Small intestine (tissue), 7 donors: ENCODE results near the gene BRI3BP. TPM values are rescaled to one million over a fixed set of nuclear protein-coding genes. Genes with fewer than 3 reads are reported as not detected.

Experiments
- DNase-seq, 2 donors: peaks; one replicate each; pipeline versions ENCODE4 v3.0.0 to v3.0.0-alpha.2; 2013
- FAIRE-seq: peaks from 2 replicates; lab custom pipeline; 2012; peaks lifted over from hg19 to GRCh38; lab: Jason Lieb, UNC
- H3K27ac ChIP-seq, 3 donors: one replicate each; pipeline ENCODE4 v1.5.1; 2013; ENCODE audit warnings: low read length in 2 of 3, mild to moderate bottlenecking in 2 of 3, control low read depth in 1 of 3, inconsistent platforms in 1 of 3, low read depth in 1 of 3, moderate library complexity in 1 of 3
- H3K27me3 ChIP-seq, 3 donors: one replicate each; pipeline ENCODE4 v1.6.1; 2013; ENCODE audit warnings: low read length in 3 of 3, inconsistent platforms in 1 of 3; ENCODE audit not compliant: control insufficient read depth in 3 of 3, insufficient read depth in 3 of 3
- H3K36me3 ChIP-seq, 3 donors: one replicate each; pipeline ENCODE4 v1.6.1; 2013; ENCODE audit warnings: low read length in 3 of 3, inconsistent platforms in 1 of 3, low read depth in 1 of 3, mild to moderate bottlenecking in 1 of 3, moderate library complexity in 1 of 3; ENCODE audit not compliant: control insufficient read depth in 3 of 3, insufficient read depth in 2 of 3
- H3K4me1 ChIP-seq, 3 donors: one replicate each; pipeline ENCODE4 v1.6.1; 2013; ENCODE audit warnings: low read length in 2 of 3, inconsistent platforms in 1 of 3, low read depth in 1 of 3, mild to moderate bottlenecking in 1 of 3, moderate library complexity in 1 of 3; ENCODE audit not compliant: control insufficient read depth in 3 of 3, insufficient read depth in 2 of 3
- H3K4me3 ChIP-seq, 3 donors: one replicate each; pipeline ENCODE4 v1.5.1; 2013; ENCODE audit warnings: low read length in 3 of 3, control low read depth in 1 of 3, inconsistent platforms in 1 of 3, low read depth in 1 of 3, mild to moderate bottlenecking in 1 of 3, moderate library complexity in 1 of 3
- H3K9me3 ChIP-seq, 2 donors: one replicate each; pipeline ENCODE4 v1.6.1; 2013; ENCODE audit warnings: low read depth in 1 of 2, low read length in 1 of 2; ENCODE audit not compliant: control insufficient read depth in 2 of 2, insufficient read depth in 1 of 2
- WGBS, 3 donors: extraction: QIAGEN DNeasy Blood & Tissue Kit; methylation state at CpG; one replicate each; pipeline ENCODE4 v1.1.7; 2013; 5-methylcytosine and 5-hydroxymethylcytosine counted together
- polyA plus RNA-seq, 4 donors: library from polyadenylated mRNA; stranded (reverse) in 3 of 4; unstranded in 1 of 4; fragments of 200-250 nt in 3 of 4; fragments of 120-200 nt in 1 of 4; gene quantifications; one replicate each; pipeline versions ENCODE4 v1.2.1 to v1.2.3, GENCODE V29; 2013
- donor health status: healthy with polysubstance abuse.
- donor health status: control.
- donor health status: control.
- donor health status: Bipolar disorder and iron deficiency.
- donor health status: healthy.

Gene BRI3BP
- polyA plus RNA-seq, 4 donors: 7.0 to 31.8 (median 19.0) TPM

GRCh38 chr12:125017801-125018200 is 24.4 kb downstream of the BRI3BP start:
- DNase-seq (no peak), FAIRE-seq (no peak)
- Histone ChIP-seq H3K27me3 (no peaks in the 10 kb centered on the region), H3K36me3 (peaks cover 0 to 52% (median 15%) of the 10 kb centered on the region in 3 donors), H3K9me3 (no peaks in the 10 kb centered on the region), H3K4me1 (no peaks in the 10 kb centered on the region), H3K27ac (no peak overlapping the region), H3K4me3 (no peak overlapping the region)
- WGBS, 3 donors: 93 to 100% (median 94%) methylated on average over 9 of the region's 9 CpGs

- H3K36me3 ChIP-seq: peaks cover 0 to 50% (median 15%) of the 10 kb centered on the region in 3 donors
- no peak for DNase-seq
- 95 to 97% (median 96%) methylated on average over 11 of the region's 11 CpGs for WGBS, 3 donors
- no peaks in the 10 kb centered on the region for H3K4me1 ChIP-seq
- no peak overlapping the region for H3K27ac ChIP-seq
- FAIRE-seq: no peak
- H3K4me3 ChIP-seq: no peak overlapping the region
- no peaks in the 10 kb centered on the region for H3K27me3 ChIP-seq
- H3K9me3 ChIP-seq: peaks cover 0 to 5% of the 10 kb centered on the region in 2 donors
Measured at GRCh38 chr12:125018356-125018755, 24.9 kb downstream of the BRI3BP start.

DNA sequence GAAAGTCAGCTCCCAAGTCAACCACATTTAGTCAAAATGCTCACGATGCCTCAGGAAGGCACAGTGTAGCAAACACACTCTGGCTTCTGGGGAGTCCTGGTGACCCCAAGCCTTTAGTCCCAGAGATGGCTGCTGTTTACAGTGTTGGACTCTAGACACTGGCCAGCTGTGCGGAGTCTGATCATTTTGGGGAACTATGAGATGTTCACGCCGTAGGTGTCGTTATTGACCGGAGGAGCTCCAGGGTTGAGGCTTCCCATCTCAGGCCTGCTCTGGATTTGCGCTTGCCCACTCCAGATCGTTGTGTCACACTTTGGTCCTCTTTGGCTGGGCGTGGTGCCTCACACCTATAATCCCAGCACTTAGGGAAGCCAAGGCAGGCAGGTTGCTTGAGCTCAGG is 27.7 kb downstream of the BRI3BP start:
- Histone ChIP-seq H3K9me3 (peaks cover 0 to 6% of the 10 kb centered on the region in 2 donors), H3K27me3 (no peaks in the 10 kb centered on the region), H3K36me3 (peaks cover 0 to 31% (median 7%) of the 10 kb centered on the region in 3 donors), H3K4me1 (no peaks in the 10 kb centered on the region), H3K27ac (no peak overlapping the region), H3K4me3 (no peak overlapping the region)
- no peak for DNase-seq
- 92 to 97% (median 95%) methylated on average over 9 of the region's 9 CpGs for WGBS, 3 donors
- FAIRE-seq: no peak

- DNase-seq: no peak
- no peaks in the 10 kb centered on the region for H3K27me3 ChIP-seq
Measured at GRCh38 chr12:125021771-125022170, 28.3 kb downstream of the BRI3BP start.

GRCh38 chr12:125023065-125023464 is 29.6 kb downstream of the BRI3BP start:
- peaks cover 0 to 28% (median 5%) of the 10 kb centered on the region in 3 donors for H3K36me3 ChIP-seq
- no peak overlapping the region for H3K4me3 ChIP-seq
- 97 to 100% (median 98%) methylated on average over 2 of the region's 2 CpGs for WGBS, 3 donors
- FAIRE-seq (no peak), DNase-seq (no peak)
- H3K9me3 ChIP-seq: peaks cover 0 to 6% of the 10 kb centered on the region in 2 donors
- H3K27me3 ChIP-seq: no peaks in the 10 kb centered on the region
- H3K27ac ChIP-seq: no peak overlapping the region
- H3K4me1 ChIP-seq: no peaks in the 10 kb centered on the region

More at GRCh38 chr12:125021771-125022170, 28.3 kb downstream of the BRI3BP start:
- no peak for FAIRE-seq
- 76 to 91% (median 83%) methylated on average over 5 of the region's 5 CpGs for WGBS, 3 donors
- no peak overlapping the region for H3K4me3 ChIP-seq
- peaks cover 0 to 33% (median 7%) of the 10 kb centered on the region in 3 donors for H3K36me3 ChIP-seq
- H3K27ac ChIP-seq: no peak overlapping the region
- H3K4me1 ChIP-seq: no peaks in the 10 kb centered on the region
- H3K9me3 ChIP-seq: peaks cover 0 to 6% of the 10 kb centered on the region in 2 donors

- WGBS, 3 donors: 94 to 95% (median 94%) methylated on average over 43 of the region's 43 CpGs
- FAIRE-seq (no peak), DNase-seq (no peak)
- Histone ChIP-seq H3K9me3 (peaks cover 0 to 6% of the 10 kb centered on the region in 2 donors), H3K4me1 (no peaks in the 10 kb centered on the region), H3K4me3 (no peak overlapping the region), H3K27ac (no peak overlapping the region), H3K27me3 (no peaks in the 10 kb centered on the region), H3K36me3 (peaks cover 0 to 24% (median 5%) of the 10 kb centered on the region in 3 donors)
Measured at GRCh38 chr12:125024949-125025563, 31.6 kb downstream of the BRI3BP start.

- no peaks in the 10 kb centered on the region for H3K27me3 ChIP-seq
- peaks cover 0 to 24% (median 5%) of the 10 kb centered on the region in 3 donors for H3K36me3 ChIP-seq
- DNase-seq (no peak), FAIRE-seq (no peak)
- H3K9me3 ChIP-seq: peaks cover 0 to 6% of the 10 kb centered on the region in 2 donors
- no peaks in the 10 kb centered on the region for H3K4me1 ChIP-seq
- no peak overlapping the region for H3K27ac ChIP-seq
- H3K4me3 ChIP-seq: no peak overlapping the region
- WGBS, 3 donors: 90 to 93% (median 93%) methylated on average over 9 of the region's 9 CpGs
Measured at GRCh38 chr12:125025606-125026235, 32.3 kb downstream of the BRI3BP start.

DNA sequence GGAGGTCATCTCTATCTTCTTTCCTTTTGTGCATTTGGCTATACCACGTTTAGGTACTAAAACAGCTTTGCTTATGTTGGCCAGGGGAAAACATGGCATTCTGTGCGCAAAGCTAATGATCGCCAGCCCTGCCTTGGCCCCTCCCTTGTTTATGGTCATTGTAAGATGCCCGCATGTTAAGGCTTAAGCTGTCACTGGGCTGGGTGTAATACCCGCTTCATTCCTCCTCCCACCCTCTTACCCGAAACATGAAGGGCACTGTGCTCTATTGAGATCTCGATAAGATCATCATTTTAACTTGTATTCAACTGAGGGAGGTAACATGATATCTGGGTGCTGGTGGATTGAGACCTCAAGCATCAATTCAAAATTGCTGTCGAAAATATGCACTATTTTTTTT is 34.7 kb downstream of the BRI3BP start:
- DNase-seq (no peak), FAIRE-seq (no peak)
- H3K27me3 ChIP-seq: no peaks in the 10 kb centered on the region
- H3K4me3 ChIP-seq: no peak overlapping the region
- H3K36me3 ChIP-seq: peaks cover 0 to 15% (median 3%) of the 10 kb centered on the region in 3 donors
- H3K4me1 ChIP-seq: no peaks in the 10 kb centered on the region
- 92 to 96% (median 94%) methylated on average over 8 of the region's 8 CpGs for WGBS, 3 donors
- H3K27ac ChIP-seq: no peak overlapping the region
- peaks cover 0 to 4% of the 10 kb centered on the region in 2 donors for H3K9me3 ChIP-seq
